GM18520 (cell line): ENCODE results near the gene OR6Y1.

Experiments used
- ATAC-seq: cut with Tn5 transposase; IDR thresholded peaks from one replicate; pipeline ENCODE4 v1.9.1; 2021; ENCODE audit not compliant: unreplicated experiment

The OR6Y1 gene

DNA sequence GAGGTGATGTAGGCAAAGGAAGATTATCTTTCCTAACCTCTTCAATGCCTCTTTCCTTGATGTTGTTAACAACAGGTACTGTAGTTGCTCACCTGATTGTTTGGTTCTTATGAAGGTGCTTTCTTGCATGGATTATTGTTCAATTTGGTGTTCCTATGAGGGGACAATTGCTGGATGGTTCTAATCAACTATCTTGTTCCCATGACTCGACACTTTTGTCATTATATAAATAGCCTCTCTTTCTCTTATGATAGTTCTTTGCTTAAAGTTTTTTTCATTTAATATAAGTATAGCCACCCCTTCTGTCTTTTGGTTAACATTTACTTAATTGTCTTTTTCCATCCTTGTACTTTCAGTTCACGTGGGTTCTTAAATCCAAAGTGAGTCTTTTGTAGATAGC is 46.7 kb downstream of the OR6Y1 start:
- ATAC-seq = no peak

DNA sequence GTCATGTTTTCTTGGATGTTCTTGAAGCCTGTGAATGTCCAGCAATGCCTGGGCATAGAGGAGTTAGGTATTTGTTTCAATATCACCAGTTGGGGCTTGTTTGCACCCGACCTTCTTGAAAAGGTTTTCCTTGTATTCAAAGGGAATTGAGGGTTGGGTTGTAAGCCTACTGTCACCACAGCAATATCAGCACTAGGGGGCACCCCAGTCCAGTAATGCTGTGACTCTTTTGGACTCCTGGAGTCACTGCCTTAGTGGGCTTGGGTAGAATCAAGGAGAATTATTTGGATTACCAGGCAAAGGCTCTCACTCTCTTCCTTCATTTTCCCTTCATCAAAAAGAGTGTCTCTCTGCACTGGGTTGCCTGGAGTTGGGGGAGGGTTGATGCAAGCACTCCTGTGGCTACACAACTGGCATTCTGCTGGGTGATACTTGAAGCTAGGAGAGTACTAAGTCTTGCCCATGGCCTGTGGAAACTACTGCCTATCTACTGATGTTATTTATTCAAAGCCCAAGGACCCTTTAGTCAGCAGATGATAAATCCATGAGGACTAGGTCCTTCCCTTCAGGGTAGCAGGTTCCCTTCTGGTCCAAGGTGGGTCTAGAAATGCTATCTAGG is 47.7 kb downstream of the OR6Y1 start:
- ATAC-seq = no peak

DNA sequence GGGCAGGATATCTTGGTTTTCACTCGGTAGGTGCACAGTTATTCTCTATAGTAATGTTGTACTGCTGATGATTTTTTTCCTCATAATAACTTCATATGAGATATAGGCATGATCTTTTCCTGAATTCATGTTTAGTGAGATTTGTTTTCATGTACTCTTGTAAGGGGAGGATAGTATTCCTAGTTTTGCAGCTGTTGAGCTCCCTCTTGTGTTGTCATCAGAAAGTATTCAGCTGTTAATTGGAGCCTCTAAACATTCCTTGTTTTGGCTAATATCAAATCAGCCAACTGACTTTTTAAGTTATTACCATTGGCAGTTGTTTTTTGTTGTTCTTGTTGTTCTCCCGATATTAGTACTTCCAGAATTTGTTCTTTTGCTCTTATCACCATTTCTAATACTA is 57.8 kb downstream of the OR6Y1 start:
- ATAC-seq = no peak

DNA sequence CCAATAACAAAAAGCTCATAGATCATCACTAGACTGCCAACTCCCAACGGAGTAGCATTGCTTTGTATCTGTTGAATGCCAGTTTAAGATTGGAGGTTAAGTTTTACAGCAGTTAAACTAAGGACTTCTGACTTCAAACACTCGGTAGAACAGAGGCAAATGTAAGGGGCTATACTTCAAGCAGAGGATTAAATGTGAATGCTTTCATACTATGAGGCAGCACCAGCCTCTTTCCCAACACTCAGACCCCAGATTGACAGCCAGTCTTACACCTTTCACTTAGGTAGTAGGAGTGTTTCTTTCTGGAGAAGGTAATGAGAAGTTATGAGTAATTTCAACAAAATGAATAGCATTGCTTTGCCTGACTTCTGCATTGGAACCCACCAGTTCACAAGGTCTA is 59.4 kb downstream of the OR6Y1 start:
- no peak for ATAC-seq
